ENCODE data around the gene KLHL20.
"Not testable (repeated sequence)": the region's sequence is repeated elsewhere in the genome, so short reads cannot be mapped to it uniquely, and the experiment has no call there.

Gene KLHL20

DNA sequence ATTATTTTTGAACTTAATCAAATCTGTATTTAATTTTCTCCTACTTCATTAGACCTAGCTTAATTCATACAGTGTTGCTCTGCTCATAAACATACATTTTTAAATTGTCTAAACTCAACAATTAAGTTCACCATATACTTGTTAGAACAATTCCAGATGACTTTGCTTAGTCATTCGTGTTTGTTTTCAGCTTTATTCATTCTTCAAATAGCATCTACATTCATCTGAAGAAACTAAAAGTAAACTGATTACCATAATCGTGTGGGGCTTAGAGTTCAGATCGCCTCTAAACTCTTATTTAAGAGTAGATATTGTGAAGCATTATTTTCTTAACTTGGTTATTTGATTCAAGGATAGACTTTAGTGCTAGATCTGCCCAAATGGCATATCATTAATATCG lies 34.4 kb downstream of the KLHL20 start:
- no peak for DNase-seq

DNA sequence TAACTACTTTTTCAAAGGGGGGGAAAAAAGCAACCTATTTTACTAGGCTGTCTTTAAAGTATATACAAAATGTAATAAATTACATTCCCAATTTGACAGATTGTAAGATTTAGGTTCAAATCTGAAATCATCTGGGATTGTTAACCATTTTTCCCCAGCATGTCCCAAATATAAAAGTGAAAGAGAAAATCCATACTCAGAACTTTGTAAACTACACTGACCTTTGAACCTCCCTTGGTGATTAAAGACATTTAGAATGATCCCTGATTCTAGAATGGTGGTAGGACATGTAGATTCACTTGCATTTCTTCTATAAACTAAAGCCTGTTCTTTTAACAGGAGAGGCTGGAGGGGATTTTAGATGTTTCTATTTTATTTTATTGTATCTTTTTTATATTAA lies 39.0 kb downstream of the KLHL20 start:
- DNase-seq = no peak

DNA sequence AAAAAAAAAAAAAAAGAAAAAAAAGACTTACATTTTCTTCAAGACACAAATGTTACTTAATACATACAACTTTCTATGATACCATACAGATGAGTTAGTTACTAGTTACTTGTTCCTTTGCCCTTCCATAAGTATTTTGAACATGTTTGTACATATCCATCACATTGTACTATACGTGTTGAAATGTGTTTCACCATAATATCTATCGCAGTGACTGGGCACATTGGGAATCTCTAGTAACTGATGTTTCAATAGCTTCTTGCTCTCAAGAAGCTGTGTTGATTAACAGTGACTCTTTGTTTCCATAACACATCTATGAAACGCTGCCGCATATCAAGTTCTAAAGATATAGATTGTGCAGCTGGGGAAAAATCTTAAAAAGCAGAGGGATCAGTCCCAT lies 42.9 kb downstream of the KLHL20 start:
- DNase-seq = no peak

DNA sequence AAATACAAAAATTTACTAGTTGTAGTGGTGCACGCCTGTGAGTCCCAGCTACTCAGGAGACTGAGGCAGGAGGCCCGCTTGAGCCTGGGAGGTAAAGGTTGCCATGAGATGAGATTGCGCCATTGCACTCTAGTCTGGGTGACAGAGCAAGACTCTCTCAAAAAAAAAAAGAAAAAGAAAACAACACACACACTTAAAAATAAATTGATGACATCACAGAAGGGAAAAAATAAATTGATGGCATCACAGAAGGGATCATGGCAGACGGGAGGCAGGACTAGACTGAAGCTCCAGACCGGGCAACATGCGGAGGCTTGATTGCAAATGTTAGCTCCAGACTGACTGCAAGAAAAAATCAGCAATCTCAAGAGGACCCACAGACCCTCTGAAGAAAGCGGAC lies 43.3 kb downstream of the KLHL20 start:
- no peak for DNase-seq

DNA sequence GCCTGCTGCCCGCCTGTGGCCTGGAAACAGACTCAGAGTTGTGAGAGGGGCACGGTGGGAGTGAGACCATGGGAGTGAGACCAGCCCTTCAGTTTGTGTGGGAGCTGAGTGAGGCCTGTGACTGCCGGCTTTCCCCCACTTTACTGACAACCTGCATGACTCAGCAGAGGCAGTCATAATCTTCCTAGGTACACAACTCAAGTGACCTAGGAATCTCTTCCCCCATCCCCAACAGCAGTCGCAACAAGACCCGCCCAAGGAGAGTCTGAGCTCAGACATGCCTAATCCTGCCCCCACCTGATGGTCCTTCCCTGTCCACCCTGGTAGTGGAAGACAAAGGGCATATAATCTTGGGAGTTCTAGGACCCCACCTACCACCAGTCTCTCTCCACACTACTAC lies 44.2 kb downstream of the KLHL20 start:
- no peak for DNase-seq

DNA sequence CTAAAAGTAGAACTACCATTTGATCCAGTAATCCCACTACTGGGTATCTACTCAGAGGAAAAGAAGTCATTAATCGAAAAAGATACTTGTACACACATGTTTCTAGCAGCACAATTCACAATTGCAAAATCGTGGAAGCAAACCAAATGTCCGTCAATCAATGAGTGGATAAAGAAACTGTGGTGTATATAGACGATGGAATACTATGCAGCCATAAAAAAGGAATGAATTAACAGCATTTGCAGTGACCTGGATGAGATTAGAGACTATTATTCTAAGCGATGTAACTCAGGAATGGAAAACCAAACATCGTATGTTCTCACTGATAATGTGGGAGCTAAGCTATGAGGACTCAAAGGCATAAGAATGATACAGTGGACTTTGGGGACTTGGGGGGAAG lies 49.5 kb downstream of the KLHL20 start:
- not testable (repeated sequence) for DNase-seq

DNA sequence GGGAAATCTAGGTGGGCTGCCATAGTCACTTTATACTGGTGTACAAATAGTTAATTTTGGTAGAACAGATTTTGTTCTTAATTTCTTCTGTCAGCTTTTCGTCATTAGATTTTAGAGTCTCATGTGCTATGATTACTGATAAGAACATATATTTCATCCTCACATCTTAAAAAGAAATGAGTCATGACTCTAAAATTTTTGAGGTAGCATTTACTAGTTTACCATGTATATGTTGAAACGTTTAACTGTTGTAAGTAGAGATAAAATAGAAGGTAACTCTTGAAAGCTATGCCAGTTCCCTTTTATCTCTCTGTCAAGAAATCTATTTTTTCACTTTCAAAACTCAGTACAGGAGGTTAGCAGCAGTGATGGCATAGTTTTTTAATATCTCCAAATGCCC lies 53.4 kb downstream of the KLHL20 start:
- no peak for DNase-seq

DNA sequence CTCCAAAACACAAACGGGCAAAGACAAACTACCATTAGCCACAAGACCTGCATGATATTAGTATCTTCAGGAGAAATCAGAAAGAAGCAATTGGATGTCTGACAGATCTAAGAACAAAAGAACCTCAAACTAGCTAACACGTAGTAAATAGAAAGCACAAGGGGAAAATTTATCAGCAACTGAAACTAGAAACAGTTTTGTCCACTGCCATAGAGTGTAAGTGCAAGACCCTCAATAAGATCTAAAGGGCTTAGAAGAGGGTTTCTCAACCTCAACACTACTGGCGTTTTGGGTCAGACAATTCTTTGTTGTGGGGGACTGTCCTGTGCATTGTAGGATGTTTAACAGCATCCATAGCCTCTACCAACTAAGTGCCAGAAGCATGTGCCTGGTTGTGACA lies 54.0 kb downstream of the KLHL20 start:
- no peak for DNase-seq

DNA sequence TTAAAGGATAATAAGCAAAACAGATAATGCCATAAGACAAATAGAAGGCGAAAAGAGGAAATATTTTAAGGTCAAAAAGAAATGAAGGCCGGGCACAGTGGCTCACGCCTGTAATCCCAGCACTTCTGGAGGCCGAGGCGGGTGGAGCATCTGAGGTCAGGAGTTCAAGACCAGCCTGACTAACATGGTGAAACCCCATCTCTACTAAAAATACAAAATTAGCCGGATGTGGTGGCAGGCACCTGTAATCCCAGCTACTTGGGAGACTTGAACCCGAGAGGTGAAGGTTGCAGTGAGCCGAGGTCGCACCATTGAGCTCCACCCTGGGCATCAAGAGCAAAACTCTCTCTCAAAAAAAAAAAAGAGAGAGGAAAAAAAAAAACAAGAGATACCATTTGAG lies 55.5 kb downstream of the KLHL20 start:
- DNase-seq = not testable (repeated sequence)

DNA sequence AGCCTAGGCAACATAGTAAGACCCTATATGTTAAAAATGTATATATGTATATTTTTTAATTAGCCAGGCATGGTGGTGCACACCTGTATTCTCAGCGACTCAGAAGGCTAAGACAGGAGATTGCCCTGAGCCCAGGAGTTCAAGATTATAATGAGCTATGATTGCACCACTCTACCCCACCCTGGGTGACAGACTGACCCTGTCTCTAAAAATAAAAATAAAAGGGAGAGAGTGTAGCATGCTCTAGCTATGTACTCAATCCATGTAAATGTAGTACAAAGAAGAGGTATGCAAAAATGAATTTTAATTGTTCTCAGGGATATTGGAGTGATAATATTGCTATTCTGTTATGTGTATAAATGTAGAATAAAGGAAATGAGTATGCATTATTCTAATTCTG lies 56.8 kb downstream of the KLHL20 start:
- no peak for DNase-seq

DNA sequence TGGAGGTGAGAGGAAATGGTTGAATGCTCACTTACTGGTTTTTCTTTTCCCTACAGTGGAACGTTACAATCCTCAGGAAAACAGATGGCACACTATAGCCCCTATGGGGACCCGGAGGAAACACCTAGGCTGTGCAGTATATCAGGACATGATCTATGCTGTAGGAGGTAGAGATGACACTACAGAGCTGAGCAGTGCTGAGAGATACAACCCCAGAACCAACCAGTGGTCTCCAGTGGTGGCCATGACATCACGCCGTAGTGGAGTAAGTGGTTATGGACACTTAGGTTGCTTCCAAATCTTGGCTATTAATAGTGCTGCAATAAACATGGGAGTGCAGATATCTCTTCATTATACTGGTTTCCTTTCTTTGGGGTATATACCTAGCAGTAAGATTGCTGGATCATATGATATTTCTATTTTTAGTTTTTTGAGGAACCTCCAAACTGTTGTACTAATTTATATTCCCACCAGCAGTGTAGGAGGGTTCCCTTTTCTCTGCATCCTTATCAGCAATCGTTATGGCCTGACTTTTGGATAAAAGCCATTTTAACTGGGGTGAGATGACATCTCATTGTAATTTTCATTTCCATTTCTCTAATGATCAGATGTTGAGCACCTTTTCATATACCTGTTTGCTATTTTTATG lies 60.9 kb downstream of the KLHL20 start:
- DNase-seq = no peak

DNA sequence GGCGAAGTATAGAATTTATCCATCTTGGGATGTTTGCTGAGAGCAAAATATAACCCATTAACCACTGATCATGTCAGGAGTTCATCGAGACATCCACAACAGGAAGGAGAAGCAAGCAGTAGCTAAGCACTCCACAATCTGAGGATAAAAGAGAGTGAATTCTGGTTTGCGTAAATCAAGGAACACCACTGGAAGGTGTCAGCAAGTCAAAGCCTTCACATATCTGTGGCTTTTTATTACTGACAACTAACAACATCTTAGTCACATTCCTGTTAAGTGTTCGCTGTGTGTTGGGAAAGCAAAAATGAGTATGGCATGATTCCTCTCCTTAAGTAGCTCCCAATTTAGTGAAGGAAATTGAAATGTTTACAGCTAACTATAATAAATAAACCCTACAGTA lies 65.2 kb downstream of the KLHL20 start:
- no peak for DNase-seq

DNA sequence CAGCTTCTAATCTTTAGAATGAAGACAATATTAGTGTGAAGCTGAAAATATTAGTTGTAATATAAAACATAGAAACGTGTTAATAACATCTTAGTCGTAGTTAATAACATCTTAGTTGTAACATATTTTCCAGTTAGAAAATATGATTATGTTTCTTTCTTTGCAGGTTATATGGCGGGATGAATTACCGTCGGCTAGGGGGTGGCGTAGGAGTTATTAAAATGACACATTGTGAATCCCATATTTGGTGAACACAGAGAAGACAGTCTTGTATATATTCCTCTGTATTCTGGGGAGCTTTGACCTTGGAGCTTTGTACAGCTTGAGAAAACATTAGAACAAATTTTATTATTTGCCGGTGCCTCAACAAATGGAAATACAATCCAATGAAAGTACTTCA lies 70.2 kb downstream of the KLHL20 start:
- DNase-seq = no peak

DNA sequence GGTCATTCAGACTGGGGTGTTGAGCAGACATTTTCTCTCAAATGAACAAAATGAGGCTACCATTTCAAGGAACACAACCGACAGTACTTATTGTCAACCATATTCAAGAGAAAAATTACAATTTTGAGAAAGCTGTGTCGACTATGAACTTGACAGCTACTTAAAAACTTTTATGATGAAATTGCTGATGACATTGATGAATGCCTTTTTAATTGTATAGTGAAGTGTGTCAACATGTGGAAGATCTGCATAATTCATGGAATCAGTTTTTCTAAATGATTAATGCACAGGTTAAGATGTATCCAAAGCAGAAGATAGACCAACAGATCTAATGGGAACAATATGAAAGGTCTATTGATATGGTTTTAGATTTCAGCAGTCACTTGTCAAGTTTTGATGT lies 75.1 kb downstream of the KLHL20 start:
- DNase-seq = no peak

DNA sequence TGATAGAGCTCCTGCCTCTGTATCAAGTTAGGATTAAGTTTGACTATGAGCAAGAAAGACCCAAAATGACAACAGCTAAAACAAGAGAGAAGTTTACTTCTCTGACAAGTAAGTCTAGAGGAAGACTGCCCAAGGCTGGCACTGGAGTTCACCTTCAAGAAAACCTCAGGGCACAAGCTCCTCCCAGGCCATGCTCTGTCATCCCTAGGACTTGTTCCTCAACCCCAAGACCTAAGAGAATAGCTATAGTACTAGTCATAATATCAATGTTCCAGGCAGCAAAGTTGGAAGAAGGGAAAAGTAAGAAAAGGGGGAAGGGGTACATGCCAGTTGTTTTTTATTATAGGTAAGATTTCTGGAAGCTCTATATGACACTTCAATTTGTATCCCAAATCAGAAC lies 83.3 kb downstream of the KLHL20 start:
- no peak for DNase-seq

DNA sequence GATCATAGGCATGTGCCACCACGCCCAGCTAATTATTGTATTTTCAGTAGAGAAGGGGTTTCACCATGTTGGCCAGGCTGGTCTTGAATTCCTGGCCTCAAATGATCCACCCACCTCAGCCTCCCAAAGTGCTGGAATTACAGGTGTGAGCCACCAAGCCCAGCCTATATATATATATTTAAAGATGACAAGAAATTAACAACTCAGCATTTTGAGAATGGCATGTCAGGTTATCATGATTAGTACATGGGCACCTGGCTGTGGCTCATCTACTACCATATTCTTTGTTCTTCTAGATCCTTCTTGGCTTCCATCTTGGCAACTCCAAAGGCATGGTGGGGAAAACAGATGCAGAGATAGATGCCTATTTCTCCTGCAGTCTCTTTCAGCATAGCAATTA lies 85.2 kb downstream of the KLHL20 start:
- not testable (repeated sequence) for DNase-seq

DNA sequence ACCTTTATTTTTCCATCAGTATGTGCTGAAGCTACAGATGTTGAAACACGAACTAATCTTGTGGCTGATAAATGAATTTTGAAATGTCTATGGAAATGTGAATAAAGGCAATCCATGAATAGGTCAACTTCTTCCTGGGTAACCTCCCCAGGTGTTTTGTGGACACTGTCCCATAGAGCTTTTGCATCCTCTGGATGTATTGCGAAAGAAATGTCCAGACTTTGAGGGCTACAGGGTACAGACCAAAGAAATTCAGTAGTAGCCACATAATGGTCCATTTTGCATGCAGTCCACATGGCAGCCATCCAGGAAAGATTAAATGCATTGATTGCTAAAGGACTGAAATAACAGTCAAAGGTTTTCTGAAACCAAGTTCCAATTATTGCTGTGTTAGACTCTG lies 88.2 kb downstream of the KLHL20 start:
- no peak for DNase-seq

DNA sequence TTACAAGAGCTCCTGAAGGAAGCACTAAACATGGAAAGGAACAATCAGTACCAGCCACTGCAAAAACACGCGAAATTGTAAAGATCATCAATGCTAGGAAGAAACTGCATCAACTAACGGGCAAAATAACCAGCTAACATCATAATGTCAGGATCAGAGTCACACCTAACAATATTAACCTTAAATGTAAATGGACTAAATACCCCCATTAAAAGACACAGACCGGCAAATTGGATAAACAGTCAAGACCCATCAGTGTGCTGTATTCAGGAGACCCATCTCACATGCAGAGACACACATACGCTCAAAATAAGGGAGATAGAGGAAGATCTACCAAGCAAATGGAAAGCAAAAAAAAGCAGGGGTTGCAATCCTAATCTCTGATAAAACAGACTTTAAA lies 98.9 kb downstream of the KLHL20 start:
- DNase-seq = not testable (repeated sequence)

DNA sequence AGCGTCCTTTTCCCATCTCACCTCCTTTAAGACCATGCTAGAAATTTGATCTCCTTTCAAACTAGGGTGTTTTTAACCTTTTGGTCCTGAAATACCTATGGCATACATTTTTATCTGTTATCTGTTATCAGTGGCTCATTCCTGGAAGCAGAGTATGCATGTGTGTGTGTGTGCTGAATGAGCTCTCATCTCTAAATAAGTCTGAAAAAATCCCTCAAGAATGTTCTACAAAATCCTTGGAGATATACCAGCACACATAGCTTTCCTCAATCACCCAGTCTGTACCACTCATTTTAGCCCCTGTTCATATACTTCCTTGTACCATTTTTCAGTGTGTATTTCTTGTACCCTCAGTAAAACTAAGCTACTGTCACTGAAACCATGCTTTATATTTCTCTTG lies 103.7 kb downstream of the KLHL20 start:
- DNase-seq = no peak

DNA sequence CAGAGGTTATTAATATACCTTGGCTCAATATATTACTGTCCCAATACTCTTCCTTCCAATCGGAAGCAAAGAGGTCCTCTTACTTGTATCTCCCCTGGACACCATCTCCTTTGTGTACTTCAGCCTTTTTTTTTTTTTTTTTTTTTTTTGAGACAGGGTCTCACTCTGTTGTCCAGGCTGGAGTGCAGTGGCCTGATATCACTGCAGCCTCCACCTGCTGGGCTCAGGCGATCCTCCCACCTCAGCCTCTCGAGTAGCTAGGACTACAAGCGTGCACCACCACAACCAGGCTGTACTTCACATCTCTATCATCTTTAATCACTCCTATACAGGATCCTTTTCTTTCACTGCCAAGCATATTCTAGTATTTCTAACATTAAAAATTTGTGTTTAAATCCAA lies 106.9 kb downstream of the KLHL20 start:
- no peak for DNase-seq

DNA sequence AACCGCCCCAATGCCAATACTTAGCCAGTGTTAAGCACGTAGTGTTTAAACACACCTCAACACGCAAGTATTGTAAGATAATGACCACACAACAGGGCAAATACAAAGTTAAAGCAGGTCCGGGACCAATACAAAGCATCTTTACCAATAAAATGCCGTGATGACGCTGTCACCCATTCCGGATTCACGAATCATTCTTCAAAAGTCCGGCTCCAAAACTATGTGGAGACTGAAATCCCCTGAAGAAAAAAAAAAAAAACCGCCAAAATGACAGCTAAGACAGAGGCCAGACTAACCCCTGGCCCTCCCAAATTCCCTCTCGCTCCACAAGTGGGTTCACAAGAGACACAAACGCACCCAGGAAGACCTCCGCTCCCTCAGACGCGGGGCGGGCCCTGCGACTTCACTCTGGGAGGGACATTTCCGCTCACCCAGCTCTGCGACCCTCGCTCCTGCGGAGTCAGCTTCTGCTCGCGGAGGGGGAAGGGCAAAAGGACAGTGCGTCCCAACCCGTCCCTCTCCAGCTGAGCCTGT lies 109.1 kb downstream of the KLHL20 start:
- DNase-seq = no peak

DNA sequence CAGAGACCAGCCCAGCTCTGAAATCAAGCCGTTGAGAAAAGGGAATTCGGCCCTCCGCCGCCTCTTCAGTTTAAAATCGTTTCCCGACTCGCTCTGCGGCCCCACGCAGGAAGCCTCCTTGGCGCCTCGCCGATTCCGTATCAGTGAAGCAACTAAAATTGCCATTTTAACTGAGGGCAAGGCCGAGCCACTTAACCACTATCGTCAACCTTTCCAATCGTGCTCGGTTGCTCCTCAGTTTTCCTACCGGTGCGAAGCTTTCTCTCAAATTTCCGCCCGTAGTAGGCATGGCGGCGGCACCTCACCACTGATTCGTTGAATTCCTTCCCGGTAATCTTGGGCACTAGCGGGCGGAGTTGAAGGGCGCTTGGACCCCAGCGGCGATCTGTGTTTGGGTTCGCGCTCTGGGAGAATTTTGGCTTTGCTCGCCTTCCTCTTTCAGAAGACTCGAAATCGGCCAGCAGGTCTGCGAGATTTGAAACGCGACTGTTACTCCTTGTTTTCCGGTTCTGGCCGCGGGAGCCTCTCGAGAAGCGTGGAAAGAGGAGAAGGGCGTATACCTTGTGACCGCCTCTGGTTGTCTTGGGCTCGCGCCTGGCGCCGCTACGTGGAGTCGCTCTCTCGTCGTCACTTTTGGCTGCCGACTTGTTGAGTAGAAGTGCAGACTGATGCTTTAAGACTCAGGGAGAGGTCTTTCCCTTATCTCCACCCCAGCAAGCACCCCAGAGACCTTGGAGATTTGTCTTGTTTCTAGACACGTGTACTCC lies 109.7 kb downstream of the KLHL20 start, which contains the start of the genes CENPL and DARS2:
CENPL (minus strand) TSS at position 569 of the 767 bp plus-strand sequence. CDS start 13,584 bp downstream, outside the sequence.
DARS2 (plus strand) TSS at position 359 of the 767 bp plus-strand sequence. CDS start 557 bp downstream, outside the sequence.
- peak; percentile 66 to 99 (median 92) for DNase-seq

DNA sequence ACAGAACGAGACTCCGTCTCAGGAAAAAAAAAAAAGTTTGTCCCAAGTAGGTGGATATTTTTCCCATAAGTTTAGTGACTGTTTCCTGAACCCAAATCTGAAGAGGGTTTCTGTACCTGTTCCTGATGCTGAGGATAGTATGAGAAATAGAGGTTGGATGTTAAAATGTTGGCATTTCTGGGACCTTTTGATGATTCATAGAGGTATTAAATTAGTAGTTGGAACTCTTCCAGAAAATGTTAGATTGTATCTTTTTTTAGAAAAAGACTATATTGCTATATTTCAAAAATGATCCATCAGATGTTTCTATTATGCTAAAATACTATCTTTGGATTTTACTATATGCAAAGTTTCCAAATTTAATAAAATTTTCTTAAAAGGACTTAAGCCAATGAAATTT lies 112.8 kb downstream of the KLHL20 start:
- DNase-seq = no peak

Measured in amygdala (tissue), 56 donors.